DMS53 (cell line): ENCODE data around the gene CYP2W1.
"Not testable (repeated sequence)": the region's sequence is repeated elsewhere in the genome, so short reads cannot be mapped to it uniquely, and the experiment has no call there.

Experiments used
- DNase-seq: peaks from one replicate; lab custom pipeline; 2025; lab: John Stamatoyannopoulos, UW

The CYP2W1 gene

GRCh38 chr7:952548-953441 lies 30.2 kb upstream of the CYP2W1 start:
- DNase-seq = no peak

DNA sequence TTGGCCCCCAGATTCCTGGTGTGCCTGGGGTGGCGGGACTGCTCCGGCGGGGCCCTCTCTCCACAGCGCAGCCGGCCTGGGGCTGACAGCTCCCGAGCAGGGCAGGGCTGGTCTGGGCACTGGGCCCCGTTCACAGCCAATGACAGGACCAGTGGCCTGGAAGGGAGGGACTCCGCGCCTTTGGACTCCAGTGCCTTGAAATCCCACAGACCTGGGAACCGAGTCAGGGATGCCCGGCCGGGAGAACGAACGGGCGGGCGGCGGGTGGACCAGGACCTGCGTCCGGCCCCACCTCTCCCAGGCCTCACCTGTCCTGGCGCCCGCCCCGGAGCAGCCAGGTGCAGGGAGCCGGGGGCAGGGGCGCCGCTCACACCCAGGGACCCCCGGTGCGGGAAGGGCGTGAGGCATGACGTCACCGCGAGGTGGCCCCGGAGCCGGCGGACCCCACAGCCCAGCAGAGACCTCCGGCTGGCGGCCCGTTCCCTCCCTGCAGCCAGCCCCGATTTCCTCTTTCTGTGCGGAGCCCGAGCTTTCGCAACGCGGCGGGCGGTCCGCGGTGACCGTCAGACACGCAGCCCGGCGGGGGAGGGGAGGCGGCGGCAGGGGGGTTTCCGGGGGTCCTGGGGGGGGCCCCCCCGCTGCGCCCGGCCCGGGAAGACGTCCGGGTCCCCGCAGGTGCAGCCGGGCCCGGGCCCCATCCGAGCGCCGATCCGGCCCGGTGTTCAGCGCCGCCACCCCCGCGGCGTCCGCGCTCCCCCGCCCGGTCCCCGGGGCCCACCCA lies 29.2 kb upstream of the CYP2W1 start:
- peak; percentile 78 for DNase-seq

- peak; percentile 79 for DNase-seq
These were observed 28.4 kb upstream of the CYP2W1 start, which contains the start of gene ADAP1 for GRCh38 chr7:954330-955238. ADAP1 (minus strand) TSS chr7:954680; CDS start chr7:954477, 203 bp downstream.

DNA sequence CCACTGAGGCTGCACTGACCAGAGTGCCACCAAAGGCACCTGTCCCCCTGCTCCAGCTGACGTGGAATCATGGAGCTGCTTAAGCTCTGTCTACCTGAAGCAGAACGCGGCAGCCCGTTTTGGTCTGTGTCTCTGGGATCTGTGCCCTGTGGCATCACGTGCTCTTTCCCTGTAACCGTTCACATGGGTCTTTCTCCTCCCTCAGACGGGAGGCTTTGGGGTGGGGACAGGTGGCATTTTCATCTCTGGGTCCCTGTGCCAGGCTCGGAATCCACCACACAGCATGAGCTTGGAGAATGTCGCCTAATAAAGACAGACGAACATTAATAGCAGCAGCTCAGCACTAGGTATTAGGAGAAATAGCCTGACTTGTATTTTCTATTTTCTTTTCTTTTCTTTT lies 26.9 kb upstream of the CYP2W1 start:
- peak; percentile 37 for DNase-seq

- no peak for DNase-seq
These were observed 25.4 kb upstream of the CYP2W1 start for GRCh38 chr7:957418-958220.

- no peak for DNase-seq
These were observed 24.5 kb upstream of the CYP2W1 start for GRCh38 chr7:958221-959200.

- DNase-seq = no peak
These were observed 23.7 kb upstream of the CYP2W1 start for GRCh38 chr7:959271-959670.

DNA sequence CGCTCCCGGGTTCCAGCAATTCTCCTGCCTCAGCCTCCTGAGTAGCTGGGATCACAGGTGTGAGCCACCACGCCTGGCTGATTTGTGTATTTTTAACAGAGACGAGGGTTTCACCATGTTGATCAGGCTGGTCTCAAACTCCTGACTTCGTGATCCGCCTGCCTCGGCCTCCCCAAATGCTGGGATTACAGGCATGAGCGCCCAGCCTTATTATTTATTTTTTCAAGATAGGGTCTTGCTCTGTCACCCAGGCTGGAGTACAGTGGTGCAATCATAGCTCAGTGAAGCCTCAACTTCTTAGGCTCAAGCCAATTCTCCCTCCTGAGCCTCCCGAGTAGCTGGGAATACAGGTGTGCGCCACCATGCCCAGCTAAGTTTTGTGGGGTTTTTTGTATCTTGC lies 23.2 kb upstream of the CYP2W1 start:
- DNase-seq = not testable (repeated sequence)

- no peak for DNase-seq
These were observed 22.6 kb upstream of the CYP2W1 start for GRCh38 chr7:960269-960871.

- DNase-seq = not testable (repeated sequence)
These were observed 22.0 kb upstream of the CYP2W1 start for GRCh38 chr7:960972-961371.

- DNase-seq = no peak
These were observed 21.2 kb upstream of the CYP2W1 start for GRCh38 chr7:961546-962400.

- no peak for DNase-seq
These were observed 20.4 kb upstream of the CYP2W1 start for GRCh38 chr7:962401-963081.

DNA sequence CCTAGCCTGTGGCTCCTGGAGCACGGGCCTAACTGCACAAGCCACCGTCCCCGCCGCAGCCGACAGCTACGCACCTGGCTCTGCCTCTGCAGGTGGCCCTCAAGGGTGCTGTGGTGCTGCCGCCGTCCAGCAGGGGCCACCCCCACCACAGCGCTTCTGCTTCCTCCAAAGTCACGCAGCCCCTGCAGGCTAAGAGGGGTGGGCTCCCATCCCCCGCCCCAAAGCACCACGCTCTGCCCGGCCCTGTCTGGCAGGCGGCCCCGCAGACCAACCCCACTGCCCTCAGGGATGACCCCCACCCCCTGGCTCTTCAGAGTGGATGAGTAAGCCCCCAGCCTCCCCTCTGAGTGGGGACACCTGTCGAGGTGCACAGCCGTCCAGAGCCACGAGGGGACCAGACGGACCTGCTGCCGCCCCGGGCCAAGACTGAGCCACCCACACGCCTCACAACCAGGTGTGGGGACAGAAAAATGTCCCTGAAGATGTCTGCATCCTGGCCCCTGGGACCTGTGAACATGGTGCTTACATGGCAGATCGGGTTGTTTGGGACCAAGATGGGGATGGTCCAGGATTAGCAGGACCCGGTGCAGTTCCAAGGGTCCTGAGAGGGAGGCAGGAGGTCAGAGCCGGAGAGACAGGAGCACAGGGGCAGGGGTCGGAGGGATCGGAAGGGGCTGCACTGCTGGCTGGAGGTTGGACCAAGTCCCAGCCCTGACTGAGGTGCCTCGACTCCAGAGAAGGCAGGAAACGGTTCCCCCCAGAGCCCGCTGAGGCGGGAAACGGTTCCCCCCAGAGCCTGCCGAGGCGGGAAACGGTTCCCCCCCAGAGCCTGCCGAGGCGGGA lies 19.5 kb upstream of the CYP2W1 start:
- DNase-seq = peak; percentile 85

DNA sequence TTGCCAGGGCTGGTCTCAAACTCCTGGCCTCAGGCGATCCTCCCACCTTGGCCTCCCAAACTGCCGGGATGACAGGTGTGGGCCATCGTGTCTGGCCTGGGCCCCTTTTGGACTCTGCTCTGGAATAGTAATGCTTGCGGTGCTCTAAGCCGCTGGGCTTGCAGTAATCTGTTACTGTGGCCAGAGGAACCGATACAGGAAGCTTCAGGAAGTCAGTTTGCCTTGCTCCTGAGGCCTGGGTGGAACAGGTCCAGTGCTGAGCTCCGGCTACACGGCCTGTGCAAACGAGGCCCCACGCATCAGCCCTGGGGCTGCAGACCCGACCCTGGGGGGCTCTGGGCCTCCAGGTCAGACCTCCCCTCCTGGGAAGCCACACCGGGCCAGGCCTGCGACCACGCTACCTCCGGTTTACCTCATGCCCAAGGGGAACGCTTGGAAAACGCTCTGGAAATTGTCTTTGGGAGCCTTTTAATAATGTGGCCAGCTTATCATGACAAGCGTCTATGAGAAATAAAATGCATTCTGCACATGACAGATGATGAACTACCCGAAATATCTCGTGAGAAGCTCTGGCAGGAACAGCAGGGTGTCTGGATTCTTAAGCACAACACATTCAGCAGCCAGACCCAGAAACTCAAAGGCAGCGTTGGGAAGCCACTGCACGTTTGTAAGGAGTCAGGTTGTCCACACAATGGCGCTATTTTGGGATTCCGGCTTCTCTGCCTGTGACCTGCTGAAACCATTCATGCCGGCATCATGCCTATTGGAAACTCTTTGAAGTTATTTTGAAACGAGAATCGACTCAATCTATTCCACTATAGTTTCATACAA lies 18.4 kb upstream of the CYP2W1 start:
- peak; percentile 63 for DNase-seq

GRCh38 chr7:966291-967069 lies 16.5 kb upstream of the CYP2W1 start:
- no peak for DNase-seq
